GM23338 (cell line): Measurements from ENCODE around the gene TGFB3. TPM values are rescaled to one million over a fixed set of nuclear protein-coding genes. Genes with fewer than 3 reads are reported as not detected.

ENCODE experiments used
- ATAC-seq: fragments of 200-7000 bp; cut with Tn5 transposase; 3 replicates; pipeline ENCODE4 v1.9.1; 2020
- DNase-seq: peaks from one replicate; pipeline ENCODE4 v3.0.0-alpha.2; 2015; ENCODE audit warnings: low spot score
- H2AFZ ChIP-seq: fragments of 200-600 bp; sonication (generic); 2 replicates; pipeline ENCODE4 v1.8.0; 2016; ENCODE audit warnings: antibody characterized with exemption, mild to moderate bottlenecking, moderate library complexity
- H3F3A ChIP-seq: fragments of 200-600 bp; sonication (generic); replicated peaks from 2 replicates; pipeline ENCODE4 v1.8.0; 2017; ENCODE audit warnings: antibody characterized with exemption, mixed run types, low read depth
- H3K27ac ChIP-seq: fragments of 200-600 bp; sonication (generic); 2 replicates; pipeline ENCODE4 v1.6.1; 2016; ENCODE audit warnings: low read depth
- H3K27me3 ChIP-seq: fragments of 200-600 bp; sonication (generic); 2 replicates; pipeline ENCODE4 v1.8.0; 2016; ENCODE audit warnings: mild to moderate bottlenecking, mixed run types, moderate library complexity; ENCODE audit not compliant: insufficient read depth
- H3K36me3 ChIP-seq: fragments of 200-600 bp; sonication (generic); 2 replicates; pipeline ENCODE4 v1.8.0; 2016; ENCODE audit warnings: mild to moderate bottlenecking; ENCODE audit not compliant: insufficient read depth
- H3K4me1 ChIP-seq: fragments of 200-600 bp; sonication (generic); 2 replicates; pipeline ENCODE4 v1.8.0; 2016; ENCODE audit warnings: mild to moderate bottlenecking, moderate library complexity; ENCODE audit not compliant: insufficient read depth
- H3K4me2 ChIP-seq: fragments of 200-600 bp; sonication (generic); 2 replicates; pipeline ENCODE4 v1.7.1; 2017; ENCODE audit warnings: mixed run types
- H3K4me3 ChIP-seq: fragments of 200-600 bp; sonication (generic); 2 replicates; pipeline ENCODE4 v1.6.1; 2016; ENCODE audit warnings: mixed run types
- H3K79me2 ChIP-seq: fragments of 200-600 bp; sonication (generic); replicated peaks from 2 replicates; pipeline ENCODE4 v1.8.0; 2017; ENCODE audit warnings: mild to moderate bottlenecking; ENCODE audit not compliant: insufficient read depth
- H3K9me2 ChIP-seq: fragments of 200-600 bp; sonication (generic); 2 replicates; pipeline ENCODE4 v1.8.0; 2017; ENCODE audit not compliant: insufficient read depth
- H4K20me1 ChIP-seq: fragments of 200-600 bp; sonication (generic); replicated peaks from 2 replicates; pipeline ENCODE4 v1.8.0; 2017; ENCODE audit warnings: mild to moderate bottlenecking; ENCODE audit not compliant: insufficient read depth
- H3K27ac Mint-ChIP-seq: 2 replicates; pipeline ENCODE4 v1.8.0; 2020; ENCODE audit warnings: inconsistent platforms, mild to moderate bottlenecking, moderate library complexity, mixed read lengths
- H3K27me3 Mint-ChIP-seq: 3 replicates; pipeline ENCODE4 v1.8.0; 2022; ENCODE audit warnings: low read depth, mild to moderate bottlenecking, moderate library complexity, mixed read lengths, inconsistent platforms; ENCODE audit not compliant: insufficient read depth, poor library complexity
- H3K36me3 Mint-ChIP-seq: 3 replicates; pipeline ENCODE4 v1.8.0; 2021; ENCODE audit warnings: low read depth, mild to moderate bottlenecking, inconsistent platforms, moderate library complexity, mixed read lengths
- H3K4me1 Mint-ChIP-seq: 3 replicates; pipeline ENCODE4 v1.8.0; 2020; ENCODE audit warnings: mild to moderate bottlenecking, inconsistent platforms, mixed read lengths
- H3K4me3 Mint-ChIP-seq: 3 replicates; pipeline ENCODE4 v1.8.0; 2021; ENCODE audit warnings: moderate library complexity, mild to moderate bottlenecking, inconsistent platforms, mixed read lengths
- H3K9me3 Mint-ChIP-seq: 3 replicates; pipeline ENCODE4 v1.8.0; 2020; ENCODE audit warnings: moderate library complexity, mild to moderate bottlenecking, inconsistent platforms, mixed read lengths
- CREB1 ChIP-seq: fragments of 250-450 bp; sonication (Bioruptor Pico); IDR thresholded peaks from 2 replicates; pipeline ENCODE4 v1.5.0; 2020; ENCODE audit warnings: low read depth, mild to moderate bottlenecking, moderate library complexity
- CTCF ChIP-seq, 2 experiments: fragments of 200-600 bp in 1 of 2; sonication (generic) in 1 of 2; conservative IDR thresholded peaks; 2 replicates each; pipeline versions ENCODE4 v1.5.1 to v1.6.1; 2016 to 2017; ENCODE audit warnings: antibody characterized with exemption in 2 of 2, low read depth in 2 of 2, mild to moderate bottlenecking in 2 of 2, moderate library complexity in 1 of 2
- ETS1 ChIP-seq: IDR thresholded peaks from 2 replicates; pipeline ENCODE4 v1.6.1; 2016; ENCODE audit warnings: antibody characterized with exemption
- EZH2 ChIP-seq: fragments of 200-600 bp; sonication (generic); IDR thresholded peaks from one replicate; pipeline ENCODE4 v1.8.0; 2017; ENCODE audit warnings: antibody characterized with exemption, mild to moderate bottlenecking, low read depth; ENCODE audit not compliant: unreplicated experiment
- EZH2phosphoT487 ChIP-seq: fragments of 200-600 bp; sonication (generic); IDR thresholded peaks from one replicate; pipeline ENCODE4 v1.8.1; 2018; ENCODE audit warnings: antibody characterized with exemption; ENCODE audit not compliant: unreplicated experiment
- NANOG ChIP-seq: IDR thresholded peaks from 2 replicates; pipeline ENCODE4 v1.6.1; 2016; ENCODE audit warnings: antibody characterized with exemption, borderline replicate concordance
- STAT1 ChIP-seq: IDR thresholded peaks from one replicate; pipeline ENCODE4 v1.6.1; 2016; ENCODE audit warnings: antibody characterized with exemption; ENCODE audit not compliant: unreplicated experiment
- ZNF114 ChIP-seq: fragments of 250-450 bp; sonication (Bioruptor Pico); IDR thresholded peaks from 2 replicates; pipeline ENCODE4 v1.5.0; 2020; ENCODE audit warnings: mild to moderate bottlenecking, moderate library complexity
- ZNF331 ChIP-seq: fragments of 250-450 bp; sonication (Bioruptor Pico); IDR thresholded peaks from 2 replicates; pipeline ENCODE4 v1.5.0; 2020; ENCODE audit warnings: low read depth, mild to moderate bottlenecking, moderate library complexity
- ZNF462 ChIP-seq: fragments of 250-450 bp; sonication (Bioruptor Pico); IDR thresholded peaks from 2 replicates; pipeline ENCODE4 v1.5.0; 2020; ENCODE audit warnings: mild to moderate bottlenecking, moderate library complexity
- polyA plus RNA-seq: library from polyadenylated mRNA; unstranded; fragments of >200 nt; fragmentation: Nextera tagmentation; extraction: Ambion mirVana; gene quantifications from 2 replicates; pipeline ENCODE4 v1.2.1, GENCODE V29; 2016
- total RNA-seq: library from RNA; depleted of rRNA; stranded (reverse); fragments of >200 nt; shearing (Covaris generic); gene quantifications from 2 replicates; pipeline ENCODE4 v1.2.3, GENCODE V29; 2014
- TF ChIP-seq, protein P1 (sequence below): IDR thresholded peaks from one replicate; pipeline ENCODE4 v1.6.1; 2018; ENCODE audit warnings: antibody characterized with exemption; ENCODE audit not compliant: unreplicated experiment

TGFB3 gene
- total and polyA plus RNA-seq, 2 experiments from 2014 or later = 0.17 to 0.87 TPM

- Histone ChIP-seq H3K27ac (no peak overlapping the region), H3K36me3 (no peaks in the 10 kb centered on the region), H3K9me2 (no peaks in the 10 kb centered on the region), H4K20me1 (peaks cover 5% of the 10 kb centered on the region), H2AFZ (no peak overlapping the region), H3K79me2 (no peaks in the 10 kb centered on the region), H3K4me2 (no peak overlapping the region), H3K4me1 (no peaks in the 10 kb centered on the region), H3K4me3 (no peak overlapping the region), H3F3A (no peaks in the 10 kb centered on the region), H3K27me3 (no peaks in the 10 kb centered on the region)
- ATAC-seq (no peak), DNase-seq (no peak)
- Mint-ChIP-seq H3K27ac (no peak overlapping the region), H3K9me3 (no peaks in the 10 kb centered on the region), H3K4me3 (no peak overlapping the region), H3K27me3 (peaks cover 2% of the 10 kb centered on the region), H3K36me3 (no peaks in the 10 kb centered on the region), H3K4me1 (no peaks in the 10 kb centered on the region)
- TF ChIP-seq ZNF462 (CRISPR knock-in tag) = no peak
- no peak for TF ChIP-seq NANOG
- no peak for TF ChIP-seq CTCF (conservative IDR thresholded peaks at IDR 0.05; ENCODE audit: low read depth in 2 of 2)
- TF ChIP-seq, protein P1, sequence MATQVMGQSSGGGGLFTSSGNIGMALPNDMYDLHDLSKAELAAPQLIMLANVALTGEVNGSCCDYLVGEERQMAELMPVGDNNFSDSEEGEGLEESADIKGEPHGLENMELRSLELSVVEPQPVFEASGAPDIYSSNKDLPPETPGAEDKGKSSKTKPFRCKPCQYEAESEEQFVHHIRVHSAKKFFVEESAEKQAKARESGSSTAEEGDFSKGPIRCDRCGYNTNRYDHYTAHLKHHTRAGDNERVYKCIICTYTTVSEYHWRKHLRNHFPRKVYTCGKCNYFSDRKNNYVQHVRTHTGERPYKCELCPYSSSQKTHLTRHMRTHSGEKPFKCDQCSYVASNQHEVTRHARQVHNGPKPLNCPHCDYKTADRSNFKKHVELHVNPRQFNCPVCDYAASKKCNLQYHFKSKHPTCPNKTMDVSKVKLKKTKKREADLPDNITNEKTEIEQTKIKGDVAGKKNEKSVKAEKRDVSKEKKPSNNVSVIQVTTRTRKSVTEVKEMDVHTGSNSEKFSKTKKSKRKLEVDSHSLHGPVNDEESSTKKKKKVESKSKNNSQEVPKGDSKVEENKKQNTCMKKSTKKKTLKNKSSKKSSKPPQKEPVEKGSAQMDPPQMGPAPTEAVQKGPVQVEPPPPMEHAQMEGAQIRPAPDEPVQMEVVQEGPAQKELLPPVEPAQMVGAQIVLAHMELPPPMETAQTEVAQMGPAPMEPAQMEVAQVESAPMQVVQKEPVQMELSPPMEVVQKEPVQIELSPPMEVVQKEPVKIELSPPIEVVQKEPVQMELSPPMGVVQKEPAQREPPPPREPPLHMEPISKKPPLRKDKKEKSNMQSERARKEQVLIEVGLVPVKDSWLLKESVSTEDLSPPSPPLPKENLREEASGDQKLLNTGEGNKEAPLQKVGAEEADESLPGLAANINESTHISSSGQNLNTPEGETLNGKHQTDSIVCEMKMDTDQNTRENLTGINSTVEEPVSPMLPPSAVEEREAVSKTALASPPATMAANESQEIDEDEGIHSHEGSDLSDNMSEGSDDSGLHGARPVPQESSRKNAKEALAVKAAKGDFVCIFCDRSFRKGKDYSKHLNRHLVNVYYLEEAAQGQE = no peak
- TF ChIP-seq ETS1 = no peak
- TF ChIP-seq CREB1 (CRISPR knock-in tag) = no peak
- TF ChIP-seq EZH2 = no peak
- no peak for TF ChIP-seq EZH2phosphoT487
- TF ChIP-seq STAT1 = no peak
- no peak for TF ChIP-seq ZNF114 (CRISPR knock-in tag)
- TF ChIP-seq ZNF331 (CRISPR knock-in tag) = no peak
Observed at GRCh38 chr14:75944607-75945241, 37.1 kb downstream of the TGFB3 start.
